Neural cell (in vitro differentiated cells): ENCODE results near the gene CCDC149. TPM values are rescaled to one million over a fixed set of nuclear protein-coding genes. Genes with fewer than 3 reads are reported as not detected.

ENCODE experiments used
- H2AFZ ChIP-seq: fragments of 200-600, 300-800 bp; sonication (generic), shearing (Covaris generic); 2 replicates; pipeline ENCODE4 v1.6.0; 2014; ENCODE audit warnings: low read depth, mild to moderate bottlenecking, antibody characterized with exemption, low read length, moderate library complexity
- H3F3A ChIP-seq: fragments of 200-600 bp; shearing (Covaris generic); 2 replicates; pipeline ENCODE4 v1.6.1; 2016; ENCODE audit warnings: mild to moderate bottlenecking, moderate library complexity, mixed read lengths, antibody characterized with exemption, low read length; ENCODE audit not compliant: insufficient read depth, poor library complexity, severe bottlenecking
- H3K27ac ChIP-seq: fragments of 200-600, 300-800 bp; sonication (generic), shearing (Covaris generic); 2 replicates; pipeline ENCODE4 v1.5.1; 2014; ENCODE audit warnings: mild to moderate bottlenecking, low read length, moderate library complexity
- H3K27me3 ChIP-seq: fragments of 300-800, 200-600 bp; sonication (generic), shearing (Covaris generic); 2 replicates; pipeline ENCODE4 v1.6.0; 2014; ENCODE audit warnings: mild to moderate bottlenecking, low read depth, low read length, moderate library complexity; ENCODE audit not compliant: insufficient read depth
- H3K36me3 ChIP-seq: fragments of 300-800, 200-600 bp; sonication (generic), shearing (Covaris generic); 2 replicates; pipeline ENCODE4 v1.5.1; 2014; ENCODE audit warnings: mild to moderate bottlenecking, antibody characterized with exemption, low read length, moderate library complexity; ENCODE audit not compliant: insufficient read depth
- H3K4me2 ChIP-seq: fragments of 300-800, 200-600 bp; sonication (generic), shearing (Covaris generic); 2 replicates; pipeline ENCODE4 v1.6.0; 2014; ENCODE audit warnings: mild to moderate bottlenecking, low read length
- H3K4me3 ChIP-seq: fragments of 300-800, 200-600 bp; sonication (generic), shearing (Covaris generic); 2 replicates; pipeline ENCODE4 v1.5.1; 2014; ENCODE audit warnings: mild to moderate bottlenecking, low read length, moderate library complexity
- H3K79me2 ChIP-seq: fragments of 200-600 bp; shearing (Covaris generic); replicated peaks from 2 replicates; pipeline ENCODE4 v1.6.0; 2014; ENCODE audit warnings: mild to moderate bottlenecking, low read length, moderate library complexity; ENCODE audit not compliant: insufficient read depth
- H3K9ac ChIP-seq: fragments of 300-800, 200-600 bp; sonication (generic), shearing (Covaris generic); 2 replicates; pipeline ENCODE4 v1.6.1; 2016; ENCODE audit warnings: mild to moderate bottlenecking, low read length, mixed read lengths
- H3K9me2 ChIP-seq: fragments of 200-600 bp; shearing (Covaris generic); 2 replicates; pipeline ENCODE4 v1.6.1; 2016; ENCODE audit warnings: mild to moderate bottlenecking, low read length, mixed read lengths; ENCODE audit not compliant: insufficient read depth
- H3K9me3 ChIP-seq: fragments of 200-600, 300-800 bp; sonication (generic), shearing (Covaris generic); 2 replicates; pipeline ENCODE4 v1.6.1; 2016; ENCODE audit warnings: mild to moderate bottlenecking, mixed run types, low read length, moderate library complexity, mixed read lengths
- H4K20me1 ChIP-seq: fragments of 200-600 bp; shearing (Covaris generic); 2 replicates; pipeline ENCODE4 v1.6.1; 2016; ENCODE audit warnings: mild to moderate bottlenecking, mixed run types; ENCODE audit not compliant: insufficient read depth
- CTCF ChIP-seq: fragments of 450-650 bp; IDR thresholded peaks from 2 replicates; pipeline ENCODE4 v1.5.1; 2014; ENCODE audit warnings: antibody characterized with exemption, mild to moderate bottlenecking, moderate library complexity; ENCODE audit not compliant: poor library complexity, severe bottlenecking
- EP300 ChIP-seq: fragments of 450-650 bp; conservative IDR thresholded peaks from 2 replicates; pipeline ENCODE4 v1.6.1; 2014; ENCODE audit warnings: antibody characterized with exemption, mild to moderate bottlenecking, moderate library complexity; ENCODE audit not compliant: poor library complexity, severe bottlenecking
- EZH2 ChIP-seq: fragments of 200-600, 300-800 bp; shearing (Covaris generic), sonication (generic); IDR thresholded peaks from 2 replicates; pipeline ENCODE4 v1.6.1; 2014; ENCODE audit warnings: antibody characterized with exemption, low read length, borderline replicate concordance, mild to moderate bottlenecking; ENCODE audit not compliant: insufficient read depth, poor library complexity, severe bottlenecking
- MXI1 ChIP-seq: fragments of 450-650 bp; conservative IDR thresholded peaks from 2 replicates; pipeline ENCODE4 v1.6.1; 2014; ENCODE audit warnings: antibody characterized with exemption, mild to moderate bottlenecking; ENCODE audit not compliant: poor library complexity, severe bottlenecking
- POLR2AphosphoS5 ChIP-seq: IDR thresholded peaks from 2 replicates; pipeline ENCODE4 v1.6.1; 2012
- RAD21 ChIP-seq: fragments of 450-650 bp; conservative IDR thresholded peaks from 2 replicates; pipeline ENCODE4 v1.6.1; 2014; ENCODE audit warnings: antibody characterized with exemption, mild to moderate bottlenecking, moderate library complexity
- REST ChIP-seq: IDR thresholded peaks from 2 replicates; pipeline ENCODE4 v1.6.1; 2012; ENCODE audit warnings: borderline replicate concordance
- SMC3 ChIP-seq: fragments of 450-650 bp; conservative IDR thresholded peaks from 2 replicates; pipeline ENCODE4 v1.6.1; 2014; ENCODE audit warnings: antibody characterized with exemption, mild to moderate bottlenecking, moderate library complexity; ENCODE audit not compliant: poor library complexity
- TAF1 ChIP-seq: IDR thresholded peaks from 2 replicates; pipeline ENCODE4 v1.6.1; 2012; ENCODE audit warnings: low read depth
- polyA plus RNA-seq: library from polyadenylated mRNA; depleted of rRNA; stranded (reverse); fragments of >200 nt; gene quantifications from 2 replicates; pipeline ENCODE4 v1.2.3, GENCODE V29; 2014

The CCDC149 gene
- polyA plus RNA-seq, 1 donor from 2014 or later = 6.6 TPM

GRCh38 chr4:24867251-24867650 is 45.6 kb downstream of the CCDC149 start:
- Histone ChIP-seq H3K9ac (no peak overlapping the region), H3K9me3 (no peaks in the 10 kb centered on the region), H3K79me2 (no peaks in the 10 kb centered on the region), H3K27ac (no peak overlapping the region), H3K27me3 (no peaks in the 10 kb centered on the region), H3K4me2 (no peak overlapping the region), H4K20me1 (no peaks in the 10 kb centered on the region), H2AFZ (no peak overlapping the region), H3F3A (no peaks in the 10 kb centered on the region), H3K9me2 (no peaks in the 10 kb centered on the region), H3K36me3 (peaks cover 4% of the 10 kb centered on the region), H3K4me3 (no peak overlapping the region)
- TF ChIP-seq EP300 (no peak), POLR2AphosphoS5 (no peak), TAF1 (no peak), RAD21 (no peak), SMC3 (no peak), REST (no peak), MXI1 (no peak), EZH2 (no peak), CTCF (no peak)

DNA sequence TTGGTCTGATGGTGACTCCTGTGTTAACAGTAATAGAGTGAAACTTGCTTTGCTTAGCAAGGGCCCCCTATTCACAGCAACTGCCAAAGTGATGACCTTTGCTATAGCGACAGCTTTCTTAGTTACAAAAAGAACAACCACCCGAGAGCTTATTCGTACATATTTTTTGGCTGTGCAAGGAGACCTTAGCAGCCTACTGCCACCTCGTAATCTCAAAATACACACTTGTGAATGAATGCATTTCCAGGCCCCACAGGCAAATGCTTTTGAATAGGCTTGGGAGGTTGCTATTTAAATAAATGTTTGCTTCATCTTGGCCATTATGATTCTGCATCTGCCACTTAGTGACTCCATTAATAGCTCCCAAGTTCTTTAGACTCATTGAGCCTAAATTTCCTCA is 47.4 kb downstream of the CCDC149 start:
- no peaks in the 10 kb centered on the region for H3K9me2 ChIP-seq
- no peak overlapping the region for H2AFZ ChIP-seq
- no peaks in the 10 kb centered on the region for H3K9me3 ChIP-seq
- no peaks in the 10 kb centered on the region for H4K20me1 ChIP-seq
- H3K27ac ChIP-seq = no peak overlapping the region
- TF ChIP-seq TAF1 (no peak), MXI1 (no peak), RAD21 (no peak), CTCF (no peak)
- H3K9ac ChIP-seq = no peak overlapping the region
- H3K4me3 ChIP-seq = no peak overlapping the region
- H3F3A ChIP-seq = no peaks in the 10 kb centered on the region
- peaks cover 4% of the 10 kb centered on the region for H3K36me3 ChIP-seq
- H3K4me2 ChIP-seq = no peak overlapping the region
- no peaks in the 10 kb centered on the region for H3K27me3 ChIP-seq
- no peaks in the 10 kb centered on the region for H3K79me2 ChIP-seq
